Suprapubic skin (tissue), 4 donors: ENCODE data around the gene PELI1.

Experiments used
- EP300 ChIP-seq: sonication (generic); formaldehyde crosslinking; IDR thresholded peaks from one replicate; pipeline ENCODE4 v1.6.1; 2017; ENCODE audit warnings: antibody characterized with exemption
- POLR2A ChIP-seq, 2 donors: fragments of 450-650 bp; IDR thresholded peaks; one replicate each; pipeline ENCODE4 v1.6.1; 2017; ENCODE audit warnings: antibody characterized with exemption in 2 of 2, mild to moderate bottlenecking in 2 of 2, moderate library complexity in 2 of 2
- POLR2AphosphoS5 ChIP-seq, 3 donors: sonication (generic); formaldehyde crosslinking; IDR thresholded peaks; one replicate each; pipeline ENCODE4 v1.6.1; 2017; ENCODE audit warnings: antibody characterized with exemption in 3 of 3
- TF ChIP-seq, protein P1 (sequence below), 2 donors: fragments of 200-600 bp in 1 of 2; fragments of 450-650 bp in 1 of 2; sonication (generic) in 1 of 2; IDR thresholded peaks; one replicate each; pipeline ENCODE4 v1.5.1; 2016 to 2019; ENCODE audit warnings: antibody characterized with exemption in 2 of 2, mild to moderate bottlenecking in 1 of 2, moderate library complexity in 1 of 2

DNA sequence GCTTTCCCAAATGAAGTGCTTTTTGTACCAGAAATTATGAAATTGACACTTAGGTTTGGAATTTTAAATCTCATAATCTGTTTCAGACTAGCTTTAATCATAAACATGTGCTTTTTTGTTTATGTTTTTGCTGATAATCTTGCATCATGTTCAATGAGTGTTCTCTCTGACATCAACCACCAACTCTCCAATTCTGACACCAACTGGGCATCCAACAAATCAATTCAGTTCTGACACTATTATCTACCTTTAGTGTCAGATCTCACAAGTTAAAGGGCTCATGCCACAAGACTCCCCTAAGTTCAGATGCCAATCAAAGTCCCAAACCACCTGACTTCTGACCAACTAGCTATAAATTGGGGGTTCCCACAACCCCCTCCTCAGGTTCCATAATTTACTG is 19.6 kb downstream of the PELI1 start:
- TF ChIP-seq, protein P1, sequence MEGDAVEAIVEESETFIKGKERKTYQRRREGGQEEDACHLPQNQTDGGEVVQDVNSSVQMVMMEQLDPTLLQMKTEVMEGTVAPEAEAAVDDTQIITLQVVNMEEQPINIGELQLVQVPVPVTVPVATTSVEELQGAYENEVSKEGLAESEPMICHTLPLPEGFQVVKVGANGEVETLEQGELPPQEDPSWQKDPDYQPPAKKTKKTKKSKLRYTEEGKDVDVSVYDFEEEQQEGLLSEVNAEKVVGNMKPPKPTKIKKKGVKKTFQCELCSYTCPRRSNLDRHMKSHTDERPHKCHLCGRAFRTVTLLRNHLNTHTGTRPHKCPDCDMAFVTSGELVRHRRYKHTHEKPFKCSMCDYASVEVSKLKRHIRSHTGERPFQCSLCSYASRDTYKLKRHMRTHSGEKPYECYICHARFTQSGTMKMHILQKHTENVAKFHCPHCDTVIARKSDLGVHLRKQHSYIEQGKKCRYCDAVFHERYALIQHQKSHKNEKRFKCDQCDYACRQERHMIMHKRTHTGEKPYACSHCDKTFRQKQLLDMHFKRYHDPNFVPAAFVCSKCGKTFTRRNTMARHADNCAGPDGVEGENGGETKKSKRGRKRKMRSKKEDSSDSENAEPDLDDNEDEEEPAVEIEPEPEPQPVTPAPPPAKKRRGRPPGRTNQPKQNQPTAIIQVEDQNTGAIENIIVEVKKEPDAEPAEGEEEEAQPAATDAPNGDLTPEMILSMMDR (IDR thresholded peaks at IDR 0.05) = no peak
- no peak for TF ChIP-seq POLR2AphosphoS5 (IDR thresholded peaks at IDR 0.05)
- TF ChIP-seq POLR2A (IDR thresholded peaks at IDR 0.05) = no peak
- no peak for TF ChIP-seq EP300
